GM23338 (cell line): ENCODE results near the gene ATP5MK. TPM values are rescaled to one million over a fixed set of nuclear protein-coding genes. Genes with fewer than 3 reads are reported as not detected.
A peak's percentile ranks its signal among the peaks of the same experiment; 100 is the strongest.

Experiments used
- ATAC-seq: fragments of 200-7000 bp; cut with Tn5 transposase; 3 replicates; pipeline ENCODE4 v1.9.1; 2020
- DNase-seq: peaks from one replicate; pipeline ENCODE4 v3.0.0-alpha.2; 2015; ENCODE audit warnings: low spot score
- H2AFZ ChIP-seq: fragments of 200-600 bp; sonication (generic); 2 replicates; pipeline ENCODE4 v1.8.0; 2016; ENCODE audit warnings: antibody characterized with exemption, mild to moderate bottlenecking, moderate library complexity
- H3F3A ChIP-seq: fragments of 200-600 bp; sonication (generic); replicated peaks from 2 replicates; pipeline ENCODE4 v1.8.0; 2017; ENCODE audit warnings: antibody characterized with exemption, mixed run types, low read depth
- H3K27ac ChIP-seq: fragments of 200-600 bp; sonication (generic); 2 replicates; pipeline ENCODE4 v1.6.1; 2016; ENCODE audit warnings: low read depth
- H3K27me3 ChIP-seq: fragments of 200-600 bp; sonication (generic); 2 replicates; pipeline ENCODE4 v1.8.0; 2016; ENCODE audit warnings: mild to moderate bottlenecking, mixed run types, moderate library complexity; ENCODE audit not compliant: insufficient read depth
- H3K36me3 ChIP-seq: fragments of 200-600 bp; sonication (generic); 2 replicates; pipeline ENCODE4 v1.8.0; 2016; ENCODE audit warnings: mild to moderate bottlenecking; ENCODE audit not compliant: insufficient read depth
- H3K4me1 ChIP-seq: fragments of 200-600 bp; sonication (generic); 2 replicates; pipeline ENCODE4 v1.8.0; 2016; ENCODE audit warnings: mild to moderate bottlenecking, moderate library complexity; ENCODE audit not compliant: insufficient read depth
- H3K4me2 ChIP-seq: fragments of 200-600 bp; sonication (generic); 2 replicates; pipeline ENCODE4 v1.7.1; 2017; ENCODE audit warnings: mixed run types
- H3K4me3 ChIP-seq: fragments of 200-600 bp; sonication (generic); 2 replicates; pipeline ENCODE4 v1.6.1; 2016; ENCODE audit warnings: mixed run types
- H3K79me2 ChIP-seq: fragments of 200-600 bp; sonication (generic); replicated peaks from 2 replicates; pipeline ENCODE4 v1.8.0; 2017; ENCODE audit warnings: mild to moderate bottlenecking; ENCODE audit not compliant: insufficient read depth
- H3K9me2 ChIP-seq: fragments of 200-600 bp; sonication (generic); 2 replicates; pipeline ENCODE4 v1.8.0; 2017; ENCODE audit not compliant: insufficient read depth
- H4K20me1 ChIP-seq: fragments of 200-600 bp; sonication (generic); replicated peaks from 2 replicates; pipeline ENCODE4 v1.8.0; 2017; ENCODE audit warnings: mild to moderate bottlenecking; ENCODE audit not compliant: insufficient read depth
- H3K27ac Mint-ChIP-seq: 2 replicates; pipeline ENCODE4 v1.8.0; 2020; ENCODE audit warnings: inconsistent platforms, mild to moderate bottlenecking, moderate library complexity, mixed read lengths
- H3K27me3 Mint-ChIP-seq: 3 replicates; pipeline ENCODE4 v1.8.0; 2022; ENCODE audit warnings: low read depth, mild to moderate bottlenecking, moderate library complexity, mixed read lengths, inconsistent platforms; ENCODE audit not compliant: insufficient read depth, poor library complexity
- H3K36me3 Mint-ChIP-seq: 3 replicates; pipeline ENCODE4 v1.8.0; 2021; ENCODE audit warnings: low read depth, mild to moderate bottlenecking, inconsistent platforms, moderate library complexity, mixed read lengths
- H3K4me1 Mint-ChIP-seq: 3 replicates; pipeline ENCODE4 v1.8.0; 2020; ENCODE audit warnings: mild to moderate bottlenecking, inconsistent platforms, mixed read lengths
- H3K4me3 Mint-ChIP-seq: 3 replicates; pipeline ENCODE4 v1.8.0; 2021; ENCODE audit warnings: moderate library complexity, mild to moderate bottlenecking, inconsistent platforms, mixed read lengths
- H3K9me3 Mint-ChIP-seq: 3 replicates; pipeline ENCODE4 v1.8.0; 2020; ENCODE audit warnings: moderate library complexity, mild to moderate bottlenecking, inconsistent platforms, mixed read lengths
- CREB1 ChIP-seq: fragments of 250-450 bp; sonication (Bioruptor Pico); IDR thresholded peaks from 2 replicates; pipeline ENCODE4 v1.5.0; 2020; ENCODE audit warnings: low read depth, mild to moderate bottlenecking, moderate library complexity
- EZH2 ChIP-seq: fragments of 200-600 bp; sonication (generic); IDR thresholded peaks from one replicate; pipeline ENCODE4 v1.8.0; 2017; ENCODE audit warnings: antibody characterized with exemption, mild to moderate bottlenecking, low read depth; ENCODE audit not compliant: unreplicated experiment
- EZH2phosphoT487 ChIP-seq: fragments of 200-600 bp; sonication (generic); IDR thresholded peaks from one replicate; pipeline ENCODE4 v1.8.1; 2018; ENCODE audit warnings: antibody characterized with exemption; ENCODE audit not compliant: unreplicated experiment
- JUNB ChIP-seq: IDR thresholded peaks from one replicate; pipeline ENCODE4 v1.6.1; 2016; ENCODE audit warnings: antibody characterized with exemption; ENCODE audit not compliant: unreplicated experiment
- NANOG ChIP-seq: IDR thresholded peaks from 2 replicates; pipeline ENCODE4 v1.6.1; 2016; ENCODE audit warnings: antibody characterized with exemption, borderline replicate concordance
- POLR2AphosphoS5 ChIP-seq: IDR thresholded peaks from 2 replicates; pipeline ENCODE4 v1.6.1; 2016; ENCODE audit warnings: antibody characterized with exemption, low read depth
- STAT1 ChIP-seq: IDR thresholded peaks from one replicate; pipeline ENCODE4 v1.6.1; 2016; ENCODE audit warnings: antibody characterized with exemption; ENCODE audit not compliant: unreplicated experiment
- ZNF114 ChIP-seq: fragments of 250-450 bp; sonication (Bioruptor Pico); IDR thresholded peaks from 2 replicates; pipeline ENCODE4 v1.5.0; 2020; ENCODE audit warnings: mild to moderate bottlenecking, moderate library complexity
- ZNF331 ChIP-seq: fragments of 250-450 bp; sonication (Bioruptor Pico); IDR thresholded peaks from 2 replicates; pipeline ENCODE4 v1.5.0; 2020; ENCODE audit warnings: low read depth, mild to moderate bottlenecking, moderate library complexity
- polyA plus RNA-seq: library from polyadenylated mRNA; unstranded; fragments of >200 nt; fragmentation: Nextera tagmentation; extraction: Ambion mirVana; gene quantifications from 2 replicates; pipeline ENCODE4 v1.2.1, GENCODE V29; 2016
- total RNA-seq: library from RNA; depleted of rRNA; stranded (reverse); fragments of >200 nt; shearing (Covaris generic); gene quantifications from 2 replicates; pipeline ENCODE4 v1.2.3, GENCODE V29; 2014
- TF ChIP-seq, protein P1 (sequence below), 2 experiments: fragments of 200-600 bp in 1 of 2; sonication (generic) in 1 of 2; conservative IDR thresholded peaks; 2 replicates each; pipeline versions ENCODE4 v1.5.1 to v1.6.1; 2016 to 2017; ENCODE audit warnings: antibody characterized with exemption in 2 of 2, low read depth in 2 of 2, mild to moderate bottlenecking in 2 of 2, moderate library complexity in 1 of 2
- TF ChIP-seq, protein P2 (sequence below): IDR thresholded peaks from one replicate; pipeline ENCODE4 v1.6.1; 2018; ENCODE audit warnings: antibody characterized with exemption; ENCODE audit not compliant: unreplicated experiment
- TF ChIP-seq, protein P3 (sequence below): fragments of 250-450 bp; sonication (Bioruptor Pico); IDR thresholded peaks from 2 replicates; pipeline ENCODE4 v1.5.0; 2020; ENCODE audit warnings: mild to moderate bottlenecking, moderate library complexity
- TF ChIP-seq, protein P4 (sequence below): IDR thresholded peaks from 2 replicates; pipeline ENCODE4 v1.6.1; 2016; ENCODE audit warnings: antibody characterized with exemption

The ATP5MK gene
- total and polyA plus RNA-seq, 2 experiments from 2014 or later: 227 to 1,139 TPM

DNA sequence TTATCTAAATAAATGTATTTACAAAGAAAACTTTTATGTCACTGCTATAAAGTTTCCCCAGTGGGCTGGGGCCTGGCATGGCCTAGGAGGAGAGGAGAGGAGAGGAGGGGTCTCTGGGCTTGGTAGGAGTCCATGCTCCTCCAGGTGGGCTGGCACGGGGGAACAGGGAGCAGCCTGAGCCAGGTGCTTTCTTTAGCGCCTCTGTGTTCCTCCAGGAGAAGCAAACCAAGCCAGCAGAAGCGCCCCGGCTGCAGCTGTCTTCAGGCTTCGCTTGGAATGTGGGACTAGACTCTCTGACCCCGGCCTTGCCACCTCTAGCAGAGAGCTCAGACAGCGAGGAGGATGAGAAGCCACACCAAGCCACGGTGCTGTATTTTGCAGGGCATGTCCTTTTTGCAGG, 45.3 kb upstream of the ATP5MK start:
- no peak overlapping the region for H2AFZ ChIP-seq
- no peaks in the 10 kb centered on the region; the same call in 2 of the 3 replicates for H3K9me3 Mint-ChIP-seq
- H3K4me1 Mint-ChIP-seq: no peaks in the 10 kb centered on the region
- peaks cover 91% of the 10 kb centered on the region for H3K36me3 Mint-ChIP-seq
- 0 out of 2 replicates have a peak overlapping the region, but pooled peaks have one; percentile 31 for H3K27ac Mint-ChIP-seq
- no peak overlapping the region for H3K4me3 ChIP-seq
- H3K27me3 ChIP-seq: no peaks in the 10 kb centered on the region
- DNase-seq (no peak), ATAC-seq (no peak)
- peaks cover 9% of the 10 kb centered on the region; the same call in 1 of the 2 replicates for H4K20me1 ChIP-seq
- TF ChIP-seq EZH2phosphoT487: no peak
- TF ChIP-seq, protein P1, sequence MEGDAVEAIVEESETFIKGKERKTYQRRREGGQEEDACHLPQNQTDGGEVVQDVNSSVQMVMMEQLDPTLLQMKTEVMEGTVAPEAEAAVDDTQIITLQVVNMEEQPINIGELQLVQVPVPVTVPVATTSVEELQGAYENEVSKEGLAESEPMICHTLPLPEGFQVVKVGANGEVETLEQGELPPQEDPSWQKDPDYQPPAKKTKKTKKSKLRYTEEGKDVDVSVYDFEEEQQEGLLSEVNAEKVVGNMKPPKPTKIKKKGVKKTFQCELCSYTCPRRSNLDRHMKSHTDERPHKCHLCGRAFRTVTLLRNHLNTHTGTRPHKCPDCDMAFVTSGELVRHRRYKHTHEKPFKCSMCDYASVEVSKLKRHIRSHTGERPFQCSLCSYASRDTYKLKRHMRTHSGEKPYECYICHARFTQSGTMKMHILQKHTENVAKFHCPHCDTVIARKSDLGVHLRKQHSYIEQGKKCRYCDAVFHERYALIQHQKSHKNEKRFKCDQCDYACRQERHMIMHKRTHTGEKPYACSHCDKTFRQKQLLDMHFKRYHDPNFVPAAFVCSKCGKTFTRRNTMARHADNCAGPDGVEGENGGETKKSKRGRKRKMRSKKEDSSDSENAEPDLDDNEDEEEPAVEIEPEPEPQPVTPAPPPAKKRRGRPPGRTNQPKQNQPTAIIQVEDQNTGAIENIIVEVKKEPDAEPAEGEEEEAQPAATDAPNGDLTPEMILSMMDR (conservative IDR thresholded peaks at IDR 0.05; ENCODE audit: low read depth in 2 of 2): no peak
- TF ChIP-seq, protein P2, sequence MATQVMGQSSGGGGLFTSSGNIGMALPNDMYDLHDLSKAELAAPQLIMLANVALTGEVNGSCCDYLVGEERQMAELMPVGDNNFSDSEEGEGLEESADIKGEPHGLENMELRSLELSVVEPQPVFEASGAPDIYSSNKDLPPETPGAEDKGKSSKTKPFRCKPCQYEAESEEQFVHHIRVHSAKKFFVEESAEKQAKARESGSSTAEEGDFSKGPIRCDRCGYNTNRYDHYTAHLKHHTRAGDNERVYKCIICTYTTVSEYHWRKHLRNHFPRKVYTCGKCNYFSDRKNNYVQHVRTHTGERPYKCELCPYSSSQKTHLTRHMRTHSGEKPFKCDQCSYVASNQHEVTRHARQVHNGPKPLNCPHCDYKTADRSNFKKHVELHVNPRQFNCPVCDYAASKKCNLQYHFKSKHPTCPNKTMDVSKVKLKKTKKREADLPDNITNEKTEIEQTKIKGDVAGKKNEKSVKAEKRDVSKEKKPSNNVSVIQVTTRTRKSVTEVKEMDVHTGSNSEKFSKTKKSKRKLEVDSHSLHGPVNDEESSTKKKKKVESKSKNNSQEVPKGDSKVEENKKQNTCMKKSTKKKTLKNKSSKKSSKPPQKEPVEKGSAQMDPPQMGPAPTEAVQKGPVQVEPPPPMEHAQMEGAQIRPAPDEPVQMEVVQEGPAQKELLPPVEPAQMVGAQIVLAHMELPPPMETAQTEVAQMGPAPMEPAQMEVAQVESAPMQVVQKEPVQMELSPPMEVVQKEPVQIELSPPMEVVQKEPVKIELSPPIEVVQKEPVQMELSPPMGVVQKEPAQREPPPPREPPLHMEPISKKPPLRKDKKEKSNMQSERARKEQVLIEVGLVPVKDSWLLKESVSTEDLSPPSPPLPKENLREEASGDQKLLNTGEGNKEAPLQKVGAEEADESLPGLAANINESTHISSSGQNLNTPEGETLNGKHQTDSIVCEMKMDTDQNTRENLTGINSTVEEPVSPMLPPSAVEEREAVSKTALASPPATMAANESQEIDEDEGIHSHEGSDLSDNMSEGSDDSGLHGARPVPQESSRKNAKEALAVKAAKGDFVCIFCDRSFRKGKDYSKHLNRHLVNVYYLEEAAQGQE: no peak
- no peak for TF ChIP-seq STAT1
- no peak for TF ChIP-seq JUNB
- TF ChIP-seq EZH2: no peak
- TF ChIP-seq, protein P3, sequence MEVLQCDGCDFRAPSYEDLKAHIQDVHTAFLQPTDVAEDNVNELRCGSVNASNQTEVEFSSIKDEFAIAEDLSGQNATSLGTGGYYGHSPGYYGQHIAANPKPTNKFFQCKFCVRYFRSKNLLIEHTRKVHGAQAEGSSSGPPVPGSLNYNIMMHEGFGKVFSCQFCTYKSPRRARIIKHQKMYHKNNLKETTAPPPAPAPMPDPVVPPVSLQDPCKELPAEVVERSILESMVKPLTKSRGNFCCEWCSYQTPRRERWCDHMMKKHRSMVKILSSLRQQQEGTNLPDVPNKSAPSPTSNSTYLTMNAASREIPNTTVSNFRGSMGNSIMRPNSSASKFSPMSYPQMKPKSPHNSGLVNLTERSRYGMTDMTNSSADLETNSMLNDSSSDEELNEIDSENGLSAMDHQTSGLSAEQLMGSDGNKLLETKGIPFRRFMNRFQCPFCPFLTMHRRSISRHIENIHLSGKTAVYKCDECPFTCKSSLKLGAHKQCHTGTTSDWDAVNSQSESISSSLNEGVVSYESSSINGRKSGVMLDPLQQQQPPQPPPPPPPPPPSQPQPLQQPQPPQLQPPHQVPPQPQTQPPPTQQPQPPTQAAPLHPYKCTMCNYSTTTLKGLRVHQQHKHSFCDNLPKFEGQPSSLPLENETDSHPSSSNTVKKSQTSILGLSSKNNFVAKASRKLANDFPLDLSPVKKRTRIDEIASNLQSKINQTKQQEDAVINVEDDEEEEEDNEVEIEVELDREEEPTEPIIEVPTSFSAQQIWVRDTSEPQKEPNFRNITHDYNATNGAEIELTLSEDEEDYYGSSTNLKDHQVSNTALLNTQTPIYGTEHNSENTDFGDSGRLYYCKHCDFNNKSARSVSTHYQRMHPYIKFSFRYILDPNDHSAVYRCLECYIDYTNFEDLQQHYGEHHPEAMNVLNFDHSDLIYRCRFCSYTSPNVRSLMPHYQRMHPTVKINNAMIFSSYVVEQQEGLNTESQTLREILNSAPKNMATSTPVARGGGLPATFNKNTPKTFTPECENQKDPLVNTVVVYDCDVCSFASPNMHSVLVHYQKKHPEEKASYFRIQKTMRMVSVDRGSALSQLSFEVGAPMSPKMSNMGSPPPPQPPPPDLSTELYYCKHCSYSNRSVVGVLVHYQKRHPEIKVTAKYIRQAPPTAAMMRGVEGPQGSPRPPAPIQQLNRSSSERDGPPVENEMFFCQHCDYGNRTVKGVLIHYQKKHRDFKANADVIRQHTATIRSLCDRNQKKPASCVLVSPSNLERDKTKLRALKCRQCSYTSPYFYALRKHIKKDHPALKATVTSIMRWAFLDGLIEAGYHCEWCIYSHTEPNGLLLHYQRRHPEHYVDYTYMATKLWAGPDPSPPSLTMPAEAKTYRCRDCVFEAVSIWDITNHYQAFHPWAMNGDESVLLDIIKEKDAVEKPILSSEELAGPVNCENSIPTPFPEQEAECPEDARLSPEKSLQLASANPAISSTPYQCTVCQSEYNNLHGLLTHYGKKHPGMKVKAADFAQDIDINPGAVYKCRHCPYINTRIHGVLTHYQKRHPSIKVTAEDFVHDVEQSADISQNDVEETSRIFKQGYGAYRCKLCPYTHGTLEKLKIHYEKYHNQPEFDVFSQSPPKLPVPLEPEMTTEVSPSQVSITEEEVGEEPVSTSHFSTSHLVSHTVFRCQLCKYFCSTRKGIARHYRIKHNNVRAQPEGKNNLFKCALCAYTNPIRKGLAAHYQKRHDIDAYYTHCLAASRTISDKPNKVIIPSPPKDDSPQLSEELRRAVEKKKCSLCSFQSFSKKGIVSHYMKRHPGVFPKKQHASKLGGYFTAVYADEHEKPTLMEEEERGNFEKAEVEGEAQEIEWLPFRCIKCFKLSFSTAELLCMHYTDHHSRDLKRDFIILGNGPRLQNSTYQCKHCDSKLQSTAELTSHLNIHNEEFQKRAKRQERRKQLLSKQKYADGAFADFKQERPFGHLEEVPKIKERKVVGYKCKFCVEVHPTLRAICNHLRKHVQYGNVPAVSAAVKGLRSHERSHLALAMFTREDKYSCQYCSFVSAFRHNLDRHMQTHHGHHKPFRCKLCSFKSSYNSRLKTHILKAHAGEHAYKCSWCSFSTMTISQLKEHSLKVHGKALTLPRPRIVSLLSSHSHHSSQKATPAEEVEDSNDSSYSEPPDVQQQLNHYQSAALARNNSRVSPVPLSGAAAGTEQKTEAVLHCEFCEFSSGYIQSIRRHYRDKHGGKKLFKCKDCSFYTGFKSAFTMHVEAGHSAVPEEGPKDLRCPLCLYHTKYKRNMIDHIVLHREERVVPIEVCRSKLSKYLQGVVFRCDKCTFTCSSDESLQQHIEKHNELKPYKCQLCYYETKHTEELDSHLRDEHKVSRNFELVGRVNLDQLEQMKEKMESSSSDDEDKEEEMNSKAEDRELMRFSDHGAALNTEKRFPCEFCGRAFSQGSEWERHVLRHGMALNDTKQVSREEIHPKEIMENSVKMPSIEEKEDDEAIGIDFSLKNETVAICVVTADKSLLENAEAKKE: no peak
- no peak for TF ChIP-seq ZNF331 (CRISPR knock-in tag)
- no peak for TF ChIP-seq POLR2AphosphoS5
- no peak for TF ChIP-seq CREB1 (CRISPR knock-in tag)
- no peak for TF ChIP-seq ZNF114
- TF ChIP-seq, protein P4, sequence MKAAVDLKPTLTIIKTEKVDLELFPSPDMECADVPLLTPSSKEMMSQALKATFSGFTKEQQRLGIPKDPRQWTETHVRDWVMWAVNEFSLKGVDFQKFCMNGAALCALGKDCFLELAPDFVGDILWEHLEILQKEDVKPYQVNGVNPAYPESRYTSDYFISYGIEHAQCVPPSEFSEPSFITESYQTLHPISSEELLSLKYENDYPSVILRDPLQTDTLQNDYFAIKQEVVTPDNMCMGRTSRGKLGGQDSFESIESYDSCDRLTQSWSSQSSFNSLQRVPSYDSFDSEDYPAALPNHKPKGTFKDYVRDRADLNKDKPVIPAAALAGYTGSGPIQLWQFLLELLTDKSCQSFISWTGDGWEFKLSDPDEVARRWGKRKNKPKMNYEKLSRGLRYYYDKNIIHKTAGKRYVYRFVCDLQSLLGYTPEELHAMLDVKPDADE: no peak
- no peak for TF ChIP-seq NANOG
- no peak overlapping the region for H3K4me2 ChIP-seq
- peaks cover 8% of the 10 kb centered on the region for H3K27me3 Mint-ChIP-seq
- no peaks in the 10 kb centered on the region for H3K79me2 ChIP-seq
- no peak overlapping the region for H3K4me3 Mint-ChIP-seq
- H3K4me1 ChIP-seq: no peaks in the 10 kb centered on the region
- H3K9me2 ChIP-seq: no peaks in the 10 kb centered on the region
- H3F3A ChIP-seq: no peaks in the 10 kb centered on the region
- peaks cover 76% of the 10 kb centered on the region for H3K36me3 ChIP-seq
- H3K27ac ChIP-seq: no peak overlapping the region
